SK-N-SH (cell line): ENCODE results near the gene RIMKLA. TPM values are rescaled to one million over a fixed set of nuclear protein-coding genes. Genes with fewer than 3 reads are reported as not detected.

Source experiments
- CTCF ChIA-PET: fragments of 300-600, 350-600 bp; formaldehyde crosslinking; extraction: SDS; loops from one replicate; lab custom pipeline; 2021; lab: Yijun Ruan, JAX
- POLR2A ChIA-PET: fragments of 350-600 bp; sonication (Branson Sonifier 250); formaldehyde crosslinking; extraction: SDS; loops from one replicate; lab custom pipeline; 2020; ENCODE audit warnings: antibody characterized with exemption, inconsistent platforms; lab: Yijun Ruan, JAX
- DNase-seq: peaks from one replicate; pipeline ENCODE4 v3.0.0; 2012
- H2AFZ ChIP-seq: fragments of 200-600 bp; sonication (generic); 2 replicates; pipeline ENCODE4 v1.8.1; 2016; ENCODE audit warnings: antibody characterized with exemption, mild to moderate bottlenecking, low read depth
- H3F3A ChIP-seq: fragments of 200-600 bp; sonication (generic); replicated peaks from 2 replicates; pipeline ENCODE3; 2016; ENCODE audit warnings: antibody characterized with exemption, mild to moderate bottlenecking; ENCODE audit not compliant: insufficient read depth
- H3K27ac ChIP-seq, 2 experiments: fragments of 200-500 bp in 1 of 2; fragments of 200-600 bp in 1 of 2; sonication (Bioruptor generic) in 1 of 2; sonication (generic), shearing (Covaris generic) in 1 of 2; 2 replicates each; pipeline versions ENCODE4 v1.5.1 to v1.6.1; 2014 to 2016; ENCODE audit warnings: low read depth in 2 of 2, inconsistent platforms in 1 of 2, low read length in 1 of 2, mild to moderate bottlenecking in 1 of 2, mixed read lengths in 1 of 2
- H3K27me3 ChIP-seq: fragments of 200-600 bp; sonication (generic), shearing (Covaris generic); 2 replicates; pipeline ENCODE4 v1.6.1; 2016; ENCODE audit warnings: mixed run types; ENCODE audit not compliant: insufficient read depth
- H3K36me3 ChIP-seq, 2 experiments: fragments of 200-500 bp in 1 of 2; fragments of 200-600 bp in 1 of 2; sonication (Bioruptor generic) in 1 of 2; sonication (generic) in 1 of 2; replicated peaks in 1 of 2; 2 replicates each; pipeline versions ENCODE3 to v1.5.1; 2014 to 2016; ENCODE audit warnings: low read length in 1 of 2, mild to moderate bottlenecking in 1 of 2; ENCODE audit not compliant: insufficient read depth in 2 of 2, control insufficient read depth in 1 of 2
- H3K4me1 ChIP-seq, 2 experiments: fragments of 200-500 bp in 1 of 2; fragments of 200-600 bp in 1 of 2; sonication (Bioruptor generic) in 1 of 2; sonication (generic), shearing (Covaris generic) in 1 of 2; 2 replicates each; pipeline versions ENCODE4 v1.5.1 to v1.6.1; 2014 to 2016; ENCODE audit warnings: low read depth in 1 of 2, low read length in 1 of 2, mixed run types in 1 of 2; ENCODE audit not compliant: insufficient read depth in 2 of 2, control insufficient read depth in 1 of 2
- H3K4me2 ChIP-seq: fragments of 200-600 bp; sonication (generic), shearing (Covaris generic); 2 replicates; pipeline ENCODE4 v1.6.1; 2017; ENCODE audit warnings: mixed run types
- H3K4me3 ChIP-seq, 2 experiments: fragments of 200-500 bp in 1 of 2; fragments of 200-600 bp in 1 of 2; sonication (Bioruptor generic) in 1 of 2; sonication (generic), shearing (Covaris generic) in 1 of 2; 2 replicates each; pipeline versions ENCODE4 v1.5.1 to v1.8.1; 2014 to 2016; ENCODE audit warnings: low read depth in 2 of 2, inconsistent platforms in 1 of 2, low read length in 1 of 2, mild to moderate bottlenecking in 1 of 2, mixed read lengths in 1 of 2, moderate library complexity in 1 of 2
- H3K79me2 ChIP-seq: fragments of 200-600 bp; sonication (generic); 2 replicates; pipeline ENCODE4 v1.8.1; 2017; ENCODE audit warnings: mild to moderate bottlenecking; ENCODE audit not compliant: insufficient read depth
- H3K9ac ChIP-seq: fragments of 200-600 bp; sonication (generic); 2 replicates; pipeline ENCODE4 v1.6.1; 2017; ENCODE audit warnings: mixed run types
- H3K9me2 ChIP-seq: fragments of 200-600 bp; sonication (generic); 2 replicates; pipeline ENCODE4 v1.6.1; 2017; ENCODE audit warnings: mixed run types
- H3K9me3 ChIP-seq: fragments of 200-600 bp; sonication (generic); 2 replicates; pipeline ENCODE4 v1.6.1; 2017; ENCODE audit warnings: mixed run types, mild to moderate bottlenecking, moderate library complexity
- H4K20me1 ChIP-seq: fragments of 200-600 bp; sonication (generic); 2 replicates; pipeline ENCODE4 v1.6.1; 2017; ENCODE audit warnings: mild to moderate bottlenecking, mixed run types; ENCODE audit not compliant: insufficient read depth
- FOSL2 ChIP-seq: IDR thresholded peaks from 2 replicates; pipeline ENCODE4 v1.4.0; 2012; ENCODE audit warnings: low read depth, mild to moderate bottlenecking, moderate library complexity, borderline replicate concordance
- FOXJ3 ChIP-seq: sonication (generic); formaldehyde crosslinking; IDR thresholded peaks from 2 replicates; pipeline ENCODE4 v1.5.1; 2020; ENCODE audit warnings: mild to moderate bottlenecking, missing genetic modification reagents
- IRF3 ChIP-seq: fragments of 150-350 bp; IDR thresholded peaks from 2 replicates; pipeline ENCODE4 v1.6.1; 2016; ENCODE audit warnings: mild to moderate bottlenecking, low read depth, low read length
- JUND ChIP-seq: IDR thresholded peaks from 2 replicates; pipeline ENCODE4 v1.4.0; 2012
- NRF1 ChIP-seq: IDR thresholded peaks from 2 replicates; pipeline ENCODE4 v1.6.1; 2012; ENCODE audit warnings: low read depth, mild to moderate bottlenecking, low read length
- TEAD4 ChIP-seq: IDR thresholded peaks from 2 replicates; pipeline ENCODE4 v1.4.0; 2012; ENCODE audit warnings: mild to moderate bottlenecking, borderline replicate concordance; ENCODE audit not compliant: insufficient read depth
- WGBS: methylation state at CpG from one replicate; pipeline ENCODE4 v1.1.6; 2017; ENCODE audit warnings: low lambda C conversion rate; 5-methylcytosine and 5-hydroxymethylcytosine counted together
- polyA plus RNA-seq, 3 experiments: library from polyadenylated mRNA; depleted of rRNA; stranded (reverse); fragments of >200 nt; gene quantifications; 2 replicates each; pipeline ENCODE4 v1.2.3, GENCODE V29; 2012
- TF ChIP-seq, protein P1 (sequence below): IDR thresholded peaks from 2 replicates; pipeline ENCODE4 v1.6.1; 2012; ENCODE audit warnings: mild to moderate bottlenecking, low read depth, low read length, moderate library complexity
- TF ChIP-seq, protein P2 (sequence below): IDR thresholded peaks from 2 replicates; pipeline ENCODE4 v1.4.0; 2012; ENCODE audit warnings: low read depth, borderline replicate concordance

Gene RIMKLA
- polyA plus RNA-seq, 1 of the 3 experiments (the other 2 are of a cell fraction) = 0.08 TPM

- H2AFZ ChIP-seq = 0 out of 2 replicates have a peak overlapping the region, but pooled peaks have one; percentile 56
- H3K27me3 ChIP-seq = peaks cover 10% of the 10 kb centered on the region; the same call in 1 of the 2 replicates
- H3K4me3 ChIP-seq = peak overlapping the region; percentile 57 to 67
- peak overlapping the region in 1 of 2 experiments; percentile 71; a peak in 2 of 4 replicates for H3K27ac ChIP-seq
- peaks cover 0 to 9% of the 10 kb centered on the region in 2 experiments; a peak in 2 of 4 replicates for H3K4me1 ChIP-seq
- no peak overlapping the region for H3K9ac ChIP-seq
- no peaks in the 10 kb centered on the region for H4K20me1 ChIP-seq
- peak overlapping the region; percentile 85 for H3K4me2 ChIP-seq
- ChIA-PET CTCF (interaction anchor here (0.8 kb wide), 1 partner anchor 206 kb away, joined by 4 read pairs; no protein-coding TSS in a partner anchor), POLR2A (no interaction called here)
- H3K9me3 ChIP-seq = no peaks in the 10 kb centered on the region
- H3K36me3 ChIP-seq = no peaks in the 10 kb centered on the region
- no peaks in the 10 kb centered on the region for H3F3A ChIP-seq
- TF ChIP-seq, protein P1, sequence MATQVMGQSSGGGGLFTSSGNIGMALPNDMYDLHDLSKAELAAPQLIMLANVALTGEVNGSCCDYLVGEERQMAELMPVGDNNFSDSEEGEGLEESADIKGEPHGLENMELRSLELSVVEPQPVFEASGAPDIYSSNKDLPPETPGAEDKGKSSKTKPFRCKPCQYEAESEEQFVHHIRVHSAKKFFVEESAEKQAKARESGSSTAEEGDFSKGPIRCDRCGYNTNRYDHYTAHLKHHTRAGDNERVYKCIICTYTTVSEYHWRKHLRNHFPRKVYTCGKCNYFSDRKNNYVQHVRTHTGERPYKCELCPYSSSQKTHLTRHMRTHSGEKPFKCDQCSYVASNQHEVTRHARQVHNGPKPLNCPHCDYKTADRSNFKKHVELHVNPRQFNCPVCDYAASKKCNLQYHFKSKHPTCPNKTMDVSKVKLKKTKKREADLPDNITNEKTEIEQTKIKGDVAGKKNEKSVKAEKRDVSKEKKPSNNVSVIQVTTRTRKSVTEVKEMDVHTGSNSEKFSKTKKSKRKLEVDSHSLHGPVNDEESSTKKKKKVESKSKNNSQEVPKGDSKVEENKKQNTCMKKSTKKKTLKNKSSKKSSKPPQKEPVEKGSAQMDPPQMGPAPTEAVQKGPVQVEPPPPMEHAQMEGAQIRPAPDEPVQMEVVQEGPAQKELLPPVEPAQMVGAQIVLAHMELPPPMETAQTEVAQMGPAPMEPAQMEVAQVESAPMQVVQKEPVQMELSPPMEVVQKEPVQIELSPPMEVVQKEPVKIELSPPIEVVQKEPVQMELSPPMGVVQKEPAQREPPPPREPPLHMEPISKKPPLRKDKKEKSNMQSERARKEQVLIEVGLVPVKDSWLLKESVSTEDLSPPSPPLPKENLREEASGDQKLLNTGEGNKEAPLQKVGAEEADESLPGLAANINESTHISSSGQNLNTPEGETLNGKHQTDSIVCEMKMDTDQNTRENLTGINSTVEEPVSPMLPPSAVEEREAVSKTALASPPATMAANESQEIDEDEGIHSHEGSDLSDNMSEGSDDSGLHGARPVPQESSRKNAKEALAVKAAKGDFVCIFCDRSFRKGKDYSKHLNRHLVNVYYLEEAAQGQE = peak; percentile 98
- TF ChIP-seq FOSL2 (peak; percentile 62; the same call in 1 of the 2 replicates), TEAD4 (no peak), JUND (peak; percentile 54), FOXJ3 (CRISPR knock-in tag) (no peak), IRF3 (no peak), NRF1 (0 out of 2 replicates have a peak, but pooled peaks have one; percentile 27)
- TF ChIP-seq, protein P2, sequence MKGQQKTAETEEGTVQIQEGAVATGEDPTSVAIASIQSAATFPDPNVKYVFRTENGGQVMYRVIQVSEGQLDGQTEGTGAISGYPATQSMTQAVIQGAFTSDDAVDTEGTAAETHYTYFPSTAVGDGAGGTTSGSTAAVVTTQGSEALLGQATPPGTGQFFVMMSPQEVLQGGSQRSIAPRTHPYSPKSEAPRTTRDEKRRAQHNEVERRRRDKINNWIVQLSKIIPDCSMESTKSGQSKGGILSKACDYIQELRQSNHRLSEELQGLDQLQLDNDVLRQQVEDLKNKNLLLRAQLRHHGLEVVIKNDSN = no peak
- 17% methylated on average over 4 of the region's 34 CpGs for WGBS
- no peaks in the 10 kb centered on the region for H3K9me2 ChIP-seq
- DNase-seq = no peak
- H3K79me2 ChIP-seq = no peaks in the 10 kb centered on the region
Observed at GRCh38 chr1:42379794-42380585, 602 bp upstream of the RIMKLA start.
